ENCODE measurements around the gene NOP56.
"Not testable (repeated sequence)": the region's sequence is repeated elsewhere in the genome, so short reads cannot be mapped to it uniquely, and the experiment has no call there.

Gene NOP56

GRCh38 chr20:2688041-2688591, 35.7 kb downstream of the NOP56 start:
- DNase-seq = peak; percentile 63 to 83

GRCh38 chr20:2690213-2690612, 37.8 kb downstream of the NOP56 start:
- DNase-seq = no peak

GRCh38 chr20:2690718-2691117, 38.3 kb downstream of the NOP56 start:
- no peak for DNase-seq

GRCh38 chr20:2691127-2691526, 38.7 kb downstream of the NOP56 start:
- no peak for DNase-seq

- no peak for DNase-seq
These were observed 39.2 kb downstream of the NOP56 start for GRCh38 chr20:2691663-2692035.

- DNase-seq = no peak
These were observed 39.8 kb downstream of the NOP56 start, which contains the start of gene EBF4 for GRCh38 chr20:2692036-2692885. Gene EBF4, plus strand, starts transcription at chr20:2692780. Its CDS starts 866 bp downstream, at chr20:2693646.

GRCh38 chr20:2692886-2693285, 40.5 kb downstream of the NOP56 start:
- no peak for DNase-seq

- DNase-seq = peak in 1 of 2 donors; percentile 16
These were observed 41.0 kb downstream of the NOP56 start for GRCh38 chr20:2693286-2694007.

GRCh38 chr20:2694008-2694471, 41.6 kb downstream of the NOP56 start:
- no peak for DNase-seq

- no peak for DNase-seq
These were observed 42.1 kb downstream of the NOP56 start for GRCh38 chr20:2694519-2694918.

GRCh38 chr20:2695206-2695983, 43.0 kb downstream of the NOP56 start:
- DNase-seq = no peak

- not testable (repeated sequence) for DNase-seq
These were observed 43.6 kb downstream of the NOP56 start for GRCh38 chr20:2695984-2696525.

- DNase-seq = no peak
These were observed 44.2 kb downstream of the NOP56 start for GRCh38 chr20:2696646-2697045.

- no peak for DNase-seq
These were observed 45.3 kb downstream of the NOP56 start for GRCh38 chr20:2697768-2698167.

GRCh38 chr20:2698186-2698817, 45.9 kb downstream of the NOP56 start:
- no peak for DNase-seq

GRCh38 chr20:2698912-2699311, 46.5 kb downstream of the NOP56 start:
- no peak for DNase-seq

- DNase-seq = no peak
These were observed 47.5 kb downstream of the NOP56 start for GRCh38 chr20:2699775-2700413.

GRCh38 chr20:2700913-2701620, 48.6 kb downstream of the NOP56 start:
- no peak for DNase-seq

GRCh38 chr20:2701671-2702081, 49.2 kb downstream of the NOP56 start:
- no peak for DNase-seq

- DNase-seq = no peak
These were observed 51.5 kb downstream of the NOP56 start for GRCh38 chr20:2703716-2704475.

Data from inflammatory macrophage treated with lipopolysaccharide for 1 hour (primary cell).